Measurements from ENCODE around the gene B3GNT5.
"Not testable (repeated sequence)": the region's sequence is repeated elsewhere in the genome, so short reads cannot be mapped to it uniquely, and the experiment has no call there.

B3GNT5 gene

GRCh38 chr3:183252973-183253527, at the start of gene B3GNT5:
TSS of gene B3GNT5 (plus strand) at chr3:183253253. CDS start at chr3:183269799, 16,546 bp downstream.
- peak; percentile 48 for DNase-seq

- DNase-seq, result no peak
Measured at GRCh38 chr3:183203670-183204069, 49.4 kb upstream of the B3GNT5 start.

GRCh38 chr3:183208260-183208659, 44.8 kb upstream of the B3GNT5 start:
- no peak for DNase-seq

GRCh38 chr3:183208800-183209199, 44.3 kb upstream of the B3GNT5 start:
- no peak for DNase-seq

- no peak for DNase-seq
Measured at GRCh38 chr3:183210341-183210740, 42.7 kb upstream of the B3GNT5 start.

GRCh38 chr3:183210862-183211341, 42.2 kb upstream of the B3GNT5 start:
- DNase-seq, result no peak

- DNase-seq, result no peak
Measured at GRCh38 chr3:183211352-183211751, 41.7 kb upstream of the B3GNT5 start.

GRCh38 chr3:183212096-183212495, 41.0 kb upstream of the B3GNT5 start:
- DNase-seq, result no peak

GRCh38 chr3:183212565-183212964, 40.5 kb upstream of the B3GNT5 start:
- DNase-seq, result no peak

GRCh38 chr3:183213415-183214276, 39.4 kb upstream of the B3GNT5 start:
- no peak for DNase-seq

- DNase-seq, result no peak
Measured at GRCh38 chr3:183214277-183214612, 38.8 kb upstream of the B3GNT5 start.

- no peak for DNase-seq
Measured at GRCh38 chr3:183215591-183216202, 37.4 kb upstream of the B3GNT5 start.

GRCh38 chr3:183217548-183218332, 35.3 kb upstream of the B3GNT5 start:
- no peak for DNase-seq

- no peak for DNase-seq
Measured at GRCh38 chr3:183218826-183219225, 34.2 kb upstream of the B3GNT5 start.

- DNase-seq, result no peak
Measured at GRCh38 chr3:183220828-183221227, 32.2 kb upstream of the B3GNT5 start.

- no peak for DNase-seq
Measured at GRCh38 chr3:183222631-183223235, 30.3 kb upstream of the B3GNT5 start.

GRCh38 chr3:183224180-183224970, 28.7 kb upstream of the B3GNT5 start:
- no peak for DNase-seq

GRCh38 chr3:183226333-183226890, 26.6 kb upstream of the B3GNT5 start:
- DNase-seq, result no peak

- no peak for DNase-seq
Measured at GRCh38 chr3:183227586-183227985, 25.5 kb upstream of the B3GNT5 start.

- DNase-seq, result no peak
Measured at GRCh38 chr3:183229178-183229577, 23.9 kb upstream of the B3GNT5 start.

- DNase-seq, result not testable (repeated sequence)
Measured at GRCh38 chr3:183230251-183230650, 22.8 kb upstream of the B3GNT5 start.

GRCh38 chr3:183230826-183231225, 22.2 kb upstream of the B3GNT5 start:
- DNase-seq, result no peak
